ENCODE data around the gene CDK10. TPM values are rescaled to one million over a fixed set of nuclear protein-coding genes. Genes with fewer than 3 reads are reported as not detected.

The CDK10 gene, protein sequence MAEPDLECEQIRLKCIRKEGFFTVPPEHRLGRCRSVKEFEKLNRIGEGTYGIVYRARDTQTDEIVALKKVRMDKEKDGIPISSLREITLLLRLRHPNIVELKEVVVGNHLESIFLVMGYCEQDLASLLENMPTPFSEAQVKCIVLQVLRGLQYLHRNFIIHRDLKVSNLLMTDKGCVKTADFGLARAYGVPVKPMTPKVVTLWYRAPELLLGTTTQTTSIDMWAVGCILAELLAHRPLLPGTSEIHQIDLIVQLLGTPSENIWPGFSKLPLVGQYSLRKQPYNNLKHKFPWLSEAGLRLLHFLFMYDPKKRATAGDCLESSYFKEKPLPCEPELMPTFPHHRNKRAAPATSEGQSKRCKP
- polyA plus RNA-seq (2013, experiment 1 of 2): 30.2 TPM
- polyA plus RNA-seq (2013, experiment 2 of 2): 31.3 TPM

DNA sequence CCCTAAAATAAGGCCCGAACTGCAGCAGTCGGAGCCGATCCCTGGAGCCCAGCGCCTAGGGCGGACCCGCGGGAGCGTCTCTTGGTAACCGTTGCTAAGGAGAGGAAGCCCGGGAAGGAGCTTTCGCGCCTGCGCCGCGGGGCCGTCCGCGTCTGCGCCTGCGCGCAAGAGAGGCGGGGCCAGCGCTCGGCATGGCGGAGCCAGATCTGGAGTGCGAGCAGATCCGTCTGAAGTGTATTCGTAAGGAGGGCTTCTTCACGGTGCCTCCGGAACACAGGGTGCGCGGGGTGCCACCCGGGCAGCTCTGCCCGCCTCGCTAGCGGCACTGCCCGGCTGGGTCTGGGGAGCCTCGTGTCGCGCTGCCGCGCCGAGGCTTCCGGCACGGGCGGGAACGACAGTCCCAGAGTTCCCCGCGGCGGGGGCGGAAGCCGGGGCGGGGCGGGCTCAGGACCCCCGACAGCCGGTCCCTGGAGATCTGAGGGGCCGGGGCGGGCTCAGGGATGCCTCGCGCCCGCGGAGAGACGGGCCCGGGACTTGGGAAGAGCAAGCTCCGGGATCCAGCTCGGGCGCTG lies at the start of gene CDK10:
TSS of gene CDK10 (plus strand) at position 170 of the 572 bp plus-strand sequence. CDS start at position 192, 22 bp downstream.
- Histone ChIP-seq H2AK5ac (ENCODE audit: low read length) (no peak within 1 kb of the TSS), H3K27me3 (ENCODE audit: insufficient read depth, low read length, poor library complexity) (no peaks in the 10 kb centered on the region), H2BK5ac (ENCODE audit: low read length) (peak within 1 kb of the TSS; percentile 94), H3K27ac (ENCODE audit: low read depth, low read length) (peak within 1 kb of the TSS; percentile 94), H3K4me3 (ENCODE audit: low read length) (peak within 1 kb of the TSS; percentile 86), H3K4me2 (ENCODE audit: low read length) (peak within 1 kb of the TSS; percentile 89), H3K4me1 (ENCODE audit: control insufficient read depth, low read depth, low read length) (peaks cover 2% of the 10 kb centered on the region), H2BK120ac (ENCODE audit: low read depth, low read length) (no peak within 1 kb of the TSS), H3K4ac (ENCODE audit: low read depth, low read length) (peak within 1 kb of the TSS; percentile 66), H3K79me2 (ENCODE audit: control insufficient read depth, insufficient read depth, low read length) (peaks cover 5% of the 10 kb centered on the region), H4K8ac (ENCODE audit: low read depth, low read length) (peak within 1 kb of the TSS; percentile 57), H3K36me3 (ENCODE audit: control insufficient read depth, insufficient read depth, low read length) (peaks cover 5% of the 10 kb centered on the region), H2BK15ac (replicated peaks; ENCODE audit: low read depth) (no peak within 1 kb of the TSS), H3K9ac (ENCODE audit: low read length) (peak within 1 kb of the TSS; percentile 93), H3K18ac (ENCODE audit: low read length) (peak within 1 kb of the TSS; percentile 51), H4K5ac (ENCODE audit: low read length) (no peak within 1 kb of the TSS), H3K79me1 (ENCODE audit: low read length) (peaks cover 7% of the 10 kb centered on the region), H3K23ac (ENCODE audit: low read length) (peak within 1 kb of the TSS; percentile 72), H3K56ac (ENCODE audit: low read length) (peak within 1 kb of the TSS; percentile 100)
- no CpG with 5 or more reads among the region's 67 CpGs for WGBS (ENCODE audit: extremely low coverage, insufficient coverage, low lambda C conversion rate)
- DNase-seq: peak; percentile 94

DNA sequence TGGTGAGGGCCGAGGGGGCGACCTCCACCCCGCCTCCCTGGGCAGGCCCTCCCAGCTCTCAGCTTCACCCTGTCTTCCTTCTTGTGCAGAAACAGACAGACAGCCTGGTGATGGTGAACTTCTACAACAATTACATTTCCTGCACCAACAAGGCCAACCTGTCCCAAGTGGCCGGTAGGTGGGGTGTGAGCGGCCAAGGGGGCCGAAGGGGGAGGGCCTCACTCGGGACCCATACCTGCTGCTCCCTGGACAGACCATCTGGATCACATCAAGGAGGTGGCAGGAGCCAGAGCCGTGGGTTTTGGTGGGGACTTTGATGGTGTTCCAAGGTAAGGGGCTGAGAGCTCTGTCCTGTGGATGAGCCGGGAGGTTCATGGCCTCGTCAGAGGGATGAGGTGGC lies 49.1 kb upstream of the CDK10 start:
- H3K4me1 ChIP-seq (ENCODE audit: control insufficient read depth, low read depth, low read length): no peaks in the 10 kb centered on the region
- H2AK5ac ChIP-seq (ENCODE audit: low read length): no peak overlapping the region
- H3K23ac ChIP-seq (ENCODE audit: low read length): no peak overlapping the region
- H3K56ac ChIP-seq (ENCODE audit: low read length): no peak overlapping the region
- no peak overlapping the region for H3K4me2 ChIP-seq (ENCODE audit: low read length)
- H3K79me2 ChIP-seq (ENCODE audit: control insufficient read depth, insufficient read depth, low read length): no peaks in the 10 kb centered on the region
- H3K4ac ChIP-seq (ENCODE audit: low read depth, low read length): no peak overlapping the region
- H4K5ac ChIP-seq (ENCODE audit: low read length): no peak overlapping the region
- H3K79me1 ChIP-seq (ENCODE audit: low read length): no peaks in the 10 kb centered on the region
- H2BK120ac ChIP-seq (ENCODE audit: low read depth, low read length): no peak overlapping the region
- H3K27me3 ChIP-seq (ENCODE audit: insufficient read depth, low read length, poor library complexity): no peaks in the 10 kb centered on the region
- no peak for DNase-seq
- no peaks in the 10 kb centered on the region for H3K36me3 ChIP-seq (ENCODE audit: control insufficient read depth, insufficient read depth, low read length)
- no peak overlapping the region for H2BK5ac ChIP-seq (ENCODE audit: low read length)
- H3K27ac ChIP-seq (ENCODE audit: low read depth, low read length): no peak overlapping the region
- H3K9ac ChIP-seq (ENCODE audit: low read length): no peak overlapping the region
- no CpG with 5 or more reads among the region's 10 CpGs for WGBS (ENCODE audit: extremely low coverage, insufficient coverage, low lambda C conversion rate)
- H3K18ac ChIP-seq (ENCODE audit: low read length): no peak overlapping the region
- H3K4me3 ChIP-seq (ENCODE audit: low read length): no peak overlapping the region
- H4K8ac ChIP-seq (ENCODE audit: low read depth, low read length): no peak overlapping the region
- no peak overlapping the region for H2BK15ac ChIP-seq (replicated peaks; ENCODE audit: low read depth)

DNA sequence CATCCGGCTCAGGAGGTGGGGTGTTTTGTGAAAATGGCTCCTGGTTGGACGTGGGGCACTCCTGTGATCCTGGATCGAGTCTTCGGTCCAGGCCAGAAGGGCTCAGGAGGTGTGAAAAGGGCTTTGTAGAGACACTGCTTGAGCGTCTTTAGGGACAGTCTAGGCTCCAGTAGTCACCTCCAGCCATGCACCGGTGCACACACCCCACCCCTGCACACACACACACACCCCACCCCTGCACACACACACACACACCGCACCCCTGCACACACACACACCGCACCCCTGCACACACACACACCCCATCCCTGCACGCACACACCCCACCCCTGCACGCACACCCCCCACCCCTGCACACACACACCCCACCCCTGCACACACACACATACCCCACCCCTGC lies 48.0 kb upstream of the CDK10 start:
- H3K4me3 ChIP-seq (ENCODE audit: low read length): no peak overlapping the region
- H2BK120ac ChIP-seq (ENCODE audit: low read depth, low read length): no peak overlapping the region
- H2BK15ac ChIP-seq (replicated peaks; ENCODE audit: low read depth): no peak overlapping the region
- no peak overlapping the region for H3K23ac ChIP-seq (ENCODE audit: low read length)
- H2BK5ac ChIP-seq (ENCODE audit: low read length): no peak overlapping the region
- no peaks in the 10 kb centered on the region for H3K79me2 ChIP-seq (ENCODE audit: control insufficient read depth, insufficient read depth, low read length)
- no peak for DNase-seq
- no peaks in the 10 kb centered on the region for H3K36me3 ChIP-seq (ENCODE audit: control insufficient read depth, insufficient read depth, low read length)
- no peak overlapping the region for H2AK5ac ChIP-seq (ENCODE audit: low read length)
- WGBS (ENCODE audit: extremely low coverage, insufficient coverage, low lambda C conversion rate): no CpG with 5 or more reads among the region's 10 CpGs
- no peak overlapping the region for H3K4me2 ChIP-seq (ENCODE audit: low read length)
- H4K8ac ChIP-seq (ENCODE audit: low read depth, low read length): no peak overlapping the region
- no peak overlapping the region for H3K18ac ChIP-seq (ENCODE audit: low read length)
- H3K27me3 ChIP-seq (ENCODE audit: insufficient read depth, low read length, poor library complexity): no peaks in the 10 kb centered on the region
- no peak overlapping the region for H3K27ac ChIP-seq (ENCODE audit: low read depth, low read length)
- no peaks in the 10 kb centered on the region for H3K79me1 ChIP-seq (ENCODE audit: low read length)
- H3K4me1 ChIP-seq (ENCODE audit: control insufficient read depth, low read depth, low read length): no peaks in the 10 kb centered on the region
- no peak overlapping the region for H3K9ac ChIP-seq (ENCODE audit: low read length)
- no peak overlapping the region for H4K5ac ChIP-seq (ENCODE audit: low read length)
- no peak overlapping the region for H3K4ac ChIP-seq (ENCODE audit: low read depth, low read length)
- H3K56ac ChIP-seq (ENCODE audit: low read length): no peak overlapping the region

DNA sequence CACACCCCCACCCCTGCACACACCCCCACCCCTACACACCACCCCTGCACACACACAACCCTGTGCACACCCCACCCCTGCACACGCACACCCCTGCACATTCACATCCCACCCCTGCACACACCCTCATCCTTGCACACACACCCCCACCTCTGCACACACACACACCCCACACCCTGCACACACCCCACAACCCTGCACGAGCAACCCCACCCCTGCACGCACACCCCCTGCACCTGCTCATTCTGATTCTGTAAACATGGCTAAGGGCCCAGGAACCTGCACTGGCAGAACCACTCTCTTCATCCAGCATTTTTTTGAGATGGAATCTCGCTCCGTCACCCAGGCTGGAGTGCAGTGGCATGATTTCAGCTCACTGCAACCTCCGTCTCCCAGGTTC lies 47.1 kb upstream of the CDK10 start:
- no peak overlapping the region for H3K4me3 ChIP-seq (ENCODE audit: low read length)
- peaks cover under 1% of the 10 kb centered on the region for H3K36me3 ChIP-seq (ENCODE audit: control insufficient read depth, insufficient read depth, low read length)
- no peak overlapping the region for H3K27ac ChIP-seq (ENCODE audit: low read depth, low read length)
- H3K4me1 ChIP-seq (ENCODE audit: control insufficient read depth, low read depth, low read length): no peaks in the 10 kb centered on the region
- H2BK5ac ChIP-seq (ENCODE audit: low read length): no peak overlapping the region
- H2AK5ac ChIP-seq (ENCODE audit: low read length): no peak overlapping the region
- H3K56ac ChIP-seq (ENCODE audit: low read length): no peak overlapping the region
- no peak overlapping the region for H3K18ac ChIP-seq (ENCODE audit: low read length)
- no peak overlapping the region for H4K8ac ChIP-seq (ENCODE audit: low read depth, low read length)
- no peak overlapping the region for H3K4me2 ChIP-seq (ENCODE audit: low read length)
- no peak for DNase-seq
- H3K27me3 ChIP-seq (ENCODE audit: insufficient read depth, low read length, poor library complexity): no peaks in the 10 kb centered on the region
- no peak overlapping the region for H2BK15ac ChIP-seq (replicated peaks; ENCODE audit: low read depth)
- H3K79me1 ChIP-seq (ENCODE audit: low read length): no peaks in the 10 kb centered on the region
- H2BK120ac ChIP-seq (ENCODE audit: low read depth, low read length): no peak overlapping the region
- H3K4ac ChIP-seq (ENCODE audit: low read depth, low read length): no peak overlapping the region
- no peak overlapping the region for H3K9ac ChIP-seq (ENCODE audit: low read length)
- no peaks in the 10 kb centered on the region for H3K79me2 ChIP-seq (ENCODE audit: control insufficient read depth, insufficient read depth, low read length)
- no peak overlapping the region for H3K23ac ChIP-seq (ENCODE audit: low read length)
- H4K5ac ChIP-seq (ENCODE audit: low read length): no peak overlapping the region
- WGBS (ENCODE audit: extremely low coverage, insufficient coverage, low lambda C conversion rate): no CpG with 5 or more reads among the region's 6 CpGs

DNA sequence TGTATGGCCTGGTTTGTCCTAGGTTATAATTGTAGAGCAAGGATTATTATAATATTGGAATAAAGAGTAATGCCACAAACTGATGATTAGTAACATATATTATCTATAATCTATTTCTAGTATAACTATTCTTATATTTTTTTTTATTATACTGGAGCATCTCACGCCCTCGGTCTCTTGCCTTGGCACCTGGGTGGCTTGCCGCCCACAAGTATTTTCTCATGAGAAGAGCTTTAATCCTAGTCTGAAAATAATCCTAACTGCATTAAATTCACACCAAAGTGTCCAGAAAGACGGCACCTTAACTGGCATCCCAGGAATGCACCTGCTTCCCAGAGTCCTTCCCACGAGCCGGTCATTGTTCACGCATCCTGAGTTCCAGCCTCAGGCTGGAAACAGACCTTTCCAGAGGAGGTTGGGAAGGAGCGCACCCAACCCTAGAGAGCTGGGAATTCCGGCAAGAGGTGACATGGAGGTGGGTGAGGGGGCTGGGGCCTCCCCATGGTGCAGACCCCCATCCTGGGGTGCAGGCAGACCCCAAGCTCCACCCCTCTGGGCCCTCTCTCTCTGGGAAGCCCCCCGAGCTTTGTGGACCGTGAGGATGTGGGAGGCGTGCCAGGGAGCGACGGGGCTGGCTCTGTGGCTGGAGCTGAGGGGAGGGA lies 44.9 kb upstream of the CDK10 start:
- H3K27ac ChIP-seq (ENCODE audit: low read depth, low read length): no peak overlapping the region
- no peaks in the 10 kb centered on the region for H3K27me3 ChIP-seq (ENCODE audit: insufficient read depth, low read length, poor library complexity)
- no peak overlapping the region for H3K9ac ChIP-seq (ENCODE audit: low read length)
- no peak overlapping the region for H2BK120ac ChIP-seq (ENCODE audit: low read depth, low read length)
- H3K18ac ChIP-seq (ENCODE audit: low read length): no peak overlapping the region
- DNase-seq: no peak
- no peak overlapping the region for H3K23ac ChIP-seq (ENCODE audit: low read length)
- H3K4me2 ChIP-seq (ENCODE audit: low read length): no peak overlapping the region
- H3K4me3 ChIP-seq (ENCODE audit: low read length): no peak overlapping the region
- peaks cover 6% of the 10 kb centered on the region for H3K36me3 ChIP-seq (ENCODE audit: control insufficient read depth, insufficient read depth, low read length)
- H3K56ac ChIP-seq (ENCODE audit: low read length): no peak overlapping the region
- no peak overlapping the region for H2BK5ac ChIP-seq (ENCODE audit: low read length)
- WGBS (ENCODE audit: extremely low coverage, insufficient coverage, low lambda C conversion rate): no CpG with 5 or more reads among the region's 14 CpGs
- H3K4ac ChIP-seq (ENCODE audit: low read depth, low read length): no peak overlapping the region
- no peak overlapping the region for H4K8ac ChIP-seq (ENCODE audit: low read depth, low read length)
- no peak overlapping the region for H4K5ac ChIP-seq (ENCODE audit: low read length)
- no peaks in the 10 kb centered on the region for H3K79me1 ChIP-seq (ENCODE audit: low read length)
- H2BK15ac ChIP-seq (replicated peaks; ENCODE audit: low read depth): no peak overlapping the region
- no peaks in the 10 kb centered on the region for H3K4me1 ChIP-seq (ENCODE audit: control insufficient read depth, low read depth, low read length)
- H3K79me2 ChIP-seq (ENCODE audit: control insufficient read depth, insufficient read depth, low read length): no peaks in the 10 kb centered on the region
- H2AK5ac ChIP-seq (ENCODE audit: low read length): no peak overlapping the region
